MM.1S (cell line): ENCODE results near the gene ZNF561.

Experiments
- CTCF ChIP-seq: fragments of 300-600 bp; sonication (generic); IDR thresholded peaks from 2 replicates; pipeline ENCODE4 v1.5.1; 2016; ENCODE audit warnings: antibody characterized with exemption, low read length, mixed read lengths
- EZH2 ChIP-seq: fragments of 300-600 bp; sonication (generic); optimal IDR thresholded peaks from 2 replicates; pipeline ENCODE3; 2017; ENCODE audit warnings: low read depth, mild to moderate bottlenecking, antibody characterized with exemption, low read length, mixed read lengths
- EZH2phosphoT487 ChIP-seq: fragments of 300-600 bp; sonication (generic); IDR thresholded peaks from 2 replicates; pipeline ENCODE4 v1.6.1; 2018; ENCODE audit warnings: antibody characterized with exemption, low read length

GRCh38 chr19:9640956-9641355, 19.9 kb upstream of the ZNF561 start:
- no peak for TF ChIP-seq CTCF
- TF ChIP-seq EZH2: no peak
- TF ChIP-seq EZH2phosphoT487: no peak
